GM21447 (cell line): ENCODE results near the gene TMCC1.
"Not testable (repeated sequence)": the region's sequence is repeated elsewhere in the genome, so short reads cannot be mapped to it uniquely, and the experiment has no call there.

Experiments
- ATAC-seq: cut with Tn5 transposase; IDR thresholded peaks from one replicate; pipeline ENCODE4 v1.9.1; 2021; ENCODE audit not compliant: unreplicated experiment

The TMCC1 gene

GRCh38 chr3:129656659-129657247 is 236.8 kb downstream of the TMCC1 start:
- no peak for ATAC-seq

- no peak for ATAC-seq
Observed at GRCh38 chr3:129655291-129655700, 238.2 kb downstream of the TMCC1 start.

GRCh38 chr3:129654131-129654530 is 239.4 kb downstream of the TMCC1 start:
- no peak for ATAC-seq

GRCh38 chr3:129653019-129653418 is 240.5 kb downstream of the TMCC1 start:
- no peak for ATAC-seq

GRCh38 chr3:129651435-129652202 is 241.9 kb downstream of the TMCC1 start:
- no peak for ATAC-seq

- ATAC-seq, result no peak
Observed at GRCh38 chr3:129650256-129650872, 243.1 kb downstream of the TMCC1 start.

- no peak for ATAC-seq
Observed at GRCh38 chr3:129648391-129648790, 245.1 kb downstream of the TMCC1 start.

GRCh38 chr3:129645286-129645685 is 248.2 kb downstream of the TMCC1 start:
- no peak for ATAC-seq

- no peak for ATAC-seq
Observed at GRCh38 chr3:129644836-129645235, 248.7 kb downstream of the TMCC1 start.

- ATAC-seq, result not testable (repeated sequence)
Observed at GRCh38 chr3:129641567-129642260, 251.8 kb downstream of the TMCC1 start.

GRCh38 chr3:129640985-129641384 is 252.5 kb downstream of the TMCC1 start:
- not testable (repeated sequence) for ATAC-seq

GRCh38 chr3:129638481-129638880 is 255.0 kb downstream of the TMCC1 start:
- no peak for ATAC-seq

- ATAC-seq, result no peak
Observed at GRCh38 chr3:129636082-129636481, 257.4 kb downstream of the TMCC1 start.

GRCh38 chr3:129635656-129636055 is 257.9 kb downstream of the TMCC1 start:
- no peak for ATAC-seq

- no peak for ATAC-seq
Observed at GRCh38 chr3:129633751-129634481, 259.6 kb downstream of the TMCC1 start.

GRCh38 chr3:129632977-129633376 is 260.5 kb downstream of the TMCC1 start:
- no peak for ATAC-seq

- no peak for ATAC-seq
Observed at GRCh38 chr3:129632556-129632955, 261.0 kb downstream of the TMCC1 start.

- no peak for ATAC-seq
Observed at GRCh38 chr3:129632056-129632455, 261.5 kb downstream of the TMCC1 start.

- no peak for ATAC-seq
Observed at GRCh38 chr3:129629011-129629410, 264.5 kb downstream of the TMCC1 start.

GRCh38 chr3:129628169-129628522 is 265.4 kb downstream of the TMCC1 start:
- no peak for ATAC-seq
